Measurements from ENCODE around the gene CSTPP1. TPM values are rescaled to one million over a fixed set of nuclear protein-coding genes. Genes with fewer than 3 reads are reported as not detected.

CSTPP1 gene
- total RNA-seq, 6 experiments from 2014 or later, result 3.3 to 7.5 (median 4.6) TPM

GRCh38 chr11:47164321-47164720, 227.8 kb downstream of the CSTPP1 start:
- ATAC-seq (no peak), DNase-seq (no peak)
- H3K9me3 ChIP-seq, result no peaks in the 10 kb centered on the region
- peaks cover 0 to under 1% (median 0%) of the 10 kb centered on the region in 4 donors for H3K4me1 ChIP-seq
- H3K36me3 ChIP-seq, result peaks cover 0 to 56% (median 33%) of the 10 kb centered on the region in 4 donors
- no peaks in the 10 kb centered on the region for H3K27me3 ChIP-seq
- intact Hi-C loops (cut with DNase I), result loop anchor here in 1 of 2 donors (10.0 kb wide), 1 partner anchor 530 kb away; no protein-coding TSS in a partner anchor
- TF ChIP-seq, protein P1, sequence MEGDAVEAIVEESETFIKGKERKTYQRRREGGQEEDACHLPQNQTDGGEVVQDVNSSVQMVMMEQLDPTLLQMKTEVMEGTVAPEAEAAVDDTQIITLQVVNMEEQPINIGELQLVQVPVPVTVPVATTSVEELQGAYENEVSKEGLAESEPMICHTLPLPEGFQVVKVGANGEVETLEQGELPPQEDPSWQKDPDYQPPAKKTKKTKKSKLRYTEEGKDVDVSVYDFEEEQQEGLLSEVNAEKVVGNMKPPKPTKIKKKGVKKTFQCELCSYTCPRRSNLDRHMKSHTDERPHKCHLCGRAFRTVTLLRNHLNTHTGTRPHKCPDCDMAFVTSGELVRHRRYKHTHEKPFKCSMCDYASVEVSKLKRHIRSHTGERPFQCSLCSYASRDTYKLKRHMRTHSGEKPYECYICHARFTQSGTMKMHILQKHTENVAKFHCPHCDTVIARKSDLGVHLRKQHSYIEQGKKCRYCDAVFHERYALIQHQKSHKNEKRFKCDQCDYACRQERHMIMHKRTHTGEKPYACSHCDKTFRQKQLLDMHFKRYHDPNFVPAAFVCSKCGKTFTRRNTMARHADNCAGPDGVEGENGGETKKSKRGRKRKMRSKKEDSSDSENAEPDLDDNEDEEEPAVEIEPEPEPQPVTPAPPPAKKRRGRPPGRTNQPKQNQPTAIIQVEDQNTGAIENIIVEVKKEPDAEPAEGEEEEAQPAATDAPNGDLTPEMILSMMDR (IDR thresholded peaks at IDR 0.05), result no peak
- TF ChIP-seq POLR2A (IDR thresholded peaks at IDR 0.05), result no peak
- 60% methylated on average over 1 of the region's 4 CpGs for WGBS (ENCODE audit: insufficient coverage, low coverage, low lambda C conversion rate, missing lambda C conversion rate)
- no peak overlapping the region for H3K27ac ChIP-seq
- no peak overlapping the region for H3K4me3 ChIP-seq

- DNase-seq (no peak), ATAC-seq (no peak)
- intact Hi-C loops (cut with DNase I), result loop anchor here in 1 of 2 donors (10.0 kb wide), 1 partner anchor 531 kb away; no protein-coding TSS in a partner anchor
- TF ChIP-seq POLR2A (IDR thresholded peaks at IDR 0.05), result no peak
- TF ChIP-seq, protein P1 (IDR thresholded peaks at IDR 0.05), result no peak
- Histone ChIP-seq H3K27me3 (no peaks in the 10 kb centered on the region), H3K4me1 (peaks cover 0 to 10% (median 0%) of the 10 kb centered on the region in 4 donors), H3K27ac (no peak overlapping the region), H3K36me3 (peaks cover 0 to 59% (median 35%) of the 10 kb centered on the region in 4 donors), H3K4me3 (no peak overlapping the region), H3K9me3 (no peaks in the 10 kb centered on the region)
- 90% methylated on average over 10 of the region's 16 CpGs for WGBS (ENCODE audit: insufficient coverage, low coverage, low lambda C conversion rate, missing lambda C conversion rate)
Observed at GRCh38 chr11:47165253-47165840, 228.8 kb downstream of the CSTPP1 start.

GRCh38 chr11:47166368-47166767, 229.8 kb downstream of the CSTPP1 start:
- ATAC-seq, result no peak
- intact Hi-C loops (cut with DNase I), result loop anchor here in 1 of 2 donors (10.0 kb wide), 1 partner anchor 532 kb away; no protein-coding TSS in a partner anchor
- TF ChIP-seq POLR2A (IDR thresholded peaks at IDR 0.05), result no peak
- DNase-seq, result no peak
- Histone ChIP-seq H3K27ac (no peak overlapping the region), H3K36me3 (peaks cover 0 to 70% (median 43%) of the 10 kb centered on the region in 4 donors), H3K4me3 (no peak overlapping the region), H3K27me3 (no peaks in the 10 kb centered on the region), H3K9me3 (no peaks in the 10 kb centered on the region), H3K4me1 (peaks cover 0 to 10% (median 0%) of the 10 kb centered on the region in 4 donors)
- 96% methylated on average over 3 of the region's 5 CpGs for WGBS (ENCODE audit: insufficient coverage, low coverage, low lambda C conversion rate, missing lambda C conversion rate)

DNA sequence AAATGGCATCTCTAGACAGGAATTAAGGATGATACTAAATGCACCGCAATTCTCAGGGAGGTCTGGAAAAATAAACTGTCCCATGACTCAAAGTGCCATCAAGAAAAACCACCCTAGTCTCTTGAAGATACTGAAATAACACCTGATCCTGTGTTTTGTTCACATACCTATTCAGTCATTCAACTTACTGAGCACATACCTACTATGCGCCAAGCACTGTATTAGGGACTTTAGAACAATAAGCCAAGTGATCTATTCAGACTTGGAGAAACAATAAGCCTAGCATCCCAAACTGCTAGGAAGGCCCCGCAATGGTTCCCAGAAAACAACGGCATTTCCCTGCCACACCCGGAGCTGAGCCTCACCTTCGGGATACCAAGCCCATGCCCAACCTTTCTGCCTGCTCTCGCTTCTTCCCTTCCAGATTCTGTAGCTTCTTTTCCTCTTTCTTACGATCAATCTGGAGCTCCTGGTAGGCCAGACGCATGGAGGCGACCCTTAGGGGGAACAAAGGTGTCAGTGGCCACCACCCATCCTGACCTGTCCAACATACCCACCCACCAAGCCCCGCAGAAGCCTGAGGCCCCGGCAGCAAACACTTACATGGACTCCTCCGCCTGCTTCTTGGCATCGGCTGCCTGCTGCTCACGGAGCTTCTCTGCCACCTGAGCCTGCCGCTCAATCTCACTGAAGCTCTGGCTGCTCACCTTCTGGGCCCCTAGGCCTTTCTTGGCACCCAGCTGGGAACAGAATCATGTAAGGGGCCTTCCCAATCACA, 234.7 kb downstream of the CSTPP1 start:
- no peak overlapping the region for H3K27ac ChIP-seq

More for the DNA sequence above, 234.7 kb downstream of the CSTPP1 start:
- TF ChIP-seq POLR2A (IDR thresholded peaks at IDR 0.05), result no peak
- TF ChIP-seq, protein P1 (IDR thresholded peaks at IDR 0.05), result no peak
- H3K9me3 ChIP-seq, result no peaks in the 10 kb centered on the region
- peaks cover 0 to 77% (median 45%) of the 10 kb centered on the region in 4 donors for H3K36me3 ChIP-seq
- 90% methylated on average over 5 of the region's 16 CpGs for WGBS (ENCODE audit: insufficient coverage, low coverage, low lambda C conversion rate, missing lambda C conversion rate)
- DNase-seq (no peak), ATAC-seq (no peak)
- peaks cover 0 to 49% (median 4%) of the 10 kb centered on the region in 4 donors for H3K4me1 ChIP-seq
- intact Hi-C loops (cut with DNase I), result loop anchor here in 1 of 2 donors (5.0 kb wide), 1 partner anchor 91 kb away; no protein-coding TSS in a partner anchor
- no peaks in the 10 kb centered on the region for H3K27me3 ChIP-seq
- no peak overlapping the region for H3K4me3 ChIP-seq

Data from right lobe of liver (tissue), 6 donors.